HepG2 (cell line): ENCODE data around the gene TPRN. TPM values are rescaled to one million over a fixed set of nuclear protein-coding genes. Genes with fewer than 3 reads are reported as not detected.
A peak's percentile ranks its signal among the peaks of the same experiment; 100 is the strongest.

Experiments used
- EED ChIP-seq: sonication (generic); formaldehyde crosslinking; IDR thresholded peaks from 2 replicates; pipeline ENCODE4 v1.5.0; 2020; ENCODE audit warnings: mild to moderate bottlenecking, missing genetic modification reagents
- GABPB1 ChIP-seq: IDR thresholded peaks from 2 replicates; pipeline ENCODE4 v1.6.1; 2016; ENCODE audit warnings: mild to moderate bottlenecking, missing genetic modification reagents, moderate library complexity, missing compliant biosample characterization
- GATAD2A ChIP-seq: IDR thresholded peaks from 2 replicates; pipeline ENCODE4 v1.6.1; 2016
- HNRNPLL ChIP-seq: fragments of 200-400 bp; formaldehyde crosslinking; IDR thresholded peaks from 2 replicates; pipeline ENCODE4 v1.6.1; 2017; ENCODE audit warnings: mild to moderate bottlenecking, low read depth, low read length; ENCODE audit not compliant: poor library complexity, severe bottlenecking
- HOXA5 ChIP-seq: sonication (generic); formaldehyde crosslinking; IDR thresholded peaks from 2 replicates; pipeline ENCODE4 v1.4.0; 2020; ENCODE audit warnings: missing genetic modification reagents
- HOXA7 ChIP-seq: sonication (generic); formaldehyde crosslinking; IDR thresholded peaks from 2 replicates; pipeline ENCODE4 v1.8.1; 2022; ENCODE audit warnings: mild to moderate bottlenecking, missing genetic modification reagents, moderate library complexity
- IKZF5 ChIP-seq: IDR thresholded peaks from 2 replicates; pipeline ENCODE4 v1.6.1; 2018; ENCODE audit warnings: missing genetic modification reagents, mild to moderate bottlenecking, missing compliant biosample characterization
- KDM5A ChIP-seq: fragments of 200-600 bp; sonication (generic); IDR thresholded peaks from 2 replicates; pipeline ENCODE4 v1.7.0; 2018; ENCODE audit warnings: antibody characterized with exemption, mild to moderate bottlenecking, low read length, borderline replicate concordance
- NFIC ChIP-seq: IDR thresholded peaks from 2 replicates; pipeline ENCODE4 v1.6.1; 2012; ENCODE audit warnings: mild to moderate bottlenecking, low read length, inconsistent platforms
- PRPF4 ChIP-seq: fragments of 200-400 bp; formaldehyde crosslinking; IDR thresholded peaks from 2 replicates; pipeline ENCODE4 v1.6.1; 2016; ENCODE audit warnings: low read length, low read depth; ENCODE audit not compliant: poor library complexity, severe bottlenecking
- SP140L ChIP-seq: sonication (generic); formaldehyde crosslinking; IDR thresholded peaks from 2 replicates; pipeline ENCODE4 v1.4.0; 2020; ENCODE audit warnings: missing genetic modification reagents, borderline replicate concordance
- TCF7L2 ChIP-seq: IDR thresholded peaks from 2 replicates; pipeline ENCODE4 v1.6.1; 2011; ENCODE audit warnings: mild to moderate bottlenecking, low read depth, low read length, moderate library complexity
- TEF ChIP-seq: sonication (generic); formaldehyde crosslinking; IDR thresholded peaks from 2 replicates; pipeline ENCODE4 v1.5.0; 2020; ENCODE audit warnings: missing genetic modification reagents
- YY1 ChIP-seq: IDR thresholded peaks from 2 replicates; pipeline ENCODE4 v1.6.1; 2011; ENCODE audit warnings: low read length, low read depth, moderate library complexity, mild to moderate bottlenecking; ENCODE audit not compliant: insufficient read depth, insufficient replicate concordance
- ZBTB14 ChIP-seq: sonication (generic); formaldehyde crosslinking; IDR thresholded peaks from 2 replicates; pipeline ENCODE4 v1.4.0; 2020; ENCODE audit warnings: missing genetic modification reagents
- ZBTB7A ChIP-seq: sonication (generic); formaldehyde crosslinking; IDR thresholded peaks from 2 replicates; pipeline ENCODE4 v1.8.0; 2022; ENCODE audit warnings: mild to moderate bottlenecking, missing genetic modification reagents
- ZMAT3 ChIP-seq: sonication (generic); formaldehyde crosslinking; conservative IDR thresholded peaks from 2 replicates; pipeline ENCODE4 v1.7.0; 2021; ENCODE audit warnings: missing genetic modification reagents
- ZMYM3 ChIP-seq: sonication (generic); formaldehyde crosslinking; IDR thresholded peaks from 2 replicates; pipeline ENCODE4 v1.5.1; 2020; ENCODE audit warnings: mild to moderate bottlenecking, missing genetic modification reagents
- ZNF234 ChIP-seq: sonication (generic); formaldehyde crosslinking; conservative IDR thresholded peaks from 2 replicates; pipeline ENCODE4 v1.5.1; 2020; ENCODE audit warnings: mild to moderate bottlenecking, missing genetic modification reagents
- ZNF34 ChIP-seq: sonication (generic); formaldehyde crosslinking; IDR thresholded peaks from 2 replicates; pipeline ENCODE4 v1.4.0; 2020; ENCODE audit warnings: mild to moderate bottlenecking, missing genetic modification reagents, borderline replicate concordance
- ZNF451 ChIP-seq: sonication (generic); formaldehyde crosslinking; IDR thresholded peaks from 2 replicates; pipeline ENCODE4 v1.5.0; 2020; ENCODE audit warnings: mild to moderate bottlenecking, missing genetic modification reagents
- ZNF614 ChIP-seq: IDR thresholded peaks from 2 replicates; pipeline ENCODE4 v1.6.1; 2018; ENCODE audit warnings: missing biosample characterization, missing genetic modification reagents, inconsistent platforms, borderline replicate concordance
- ZNF652 ChIP-seq: IDR thresholded peaks from 2 replicates; pipeline ENCODE4 v1.6.1; 2016; ENCODE audit warnings: low read depth, borderline replicate concordance
- ZNF709 ChIP-seq: sonication (generic); formaldehyde crosslinking; IDR thresholded peaks from 2 replicates; pipeline ENCODE4 v1.5.0; 2020; ENCODE audit warnings: mild to moderate bottlenecking, missing genetic modification reagents
- ZNF746 ChIP-seq: sonication (generic); formaldehyde crosslinking; IDR thresholded peaks from 2 replicates; pipeline ENCODE4 v1.8.0; 2022; ENCODE audit warnings: mild to moderate bottlenecking, missing genetic modification reagents
- ZNF747 ChIP-seq: sonication (generic); formaldehyde crosslinking; IDR thresholded peaks from 2 replicates; pipeline ENCODE4 v1.8.1; 2023; ENCODE audit warnings: missing genetic modification reagents, mild to moderate bottlenecking, borderline replicate concordance
- ZNF776 ChIP-seq: sonication (generic); formaldehyde crosslinking; IDR thresholded peaks from 2 replicates; pipeline ENCODE4 v1.4.0; 2020; ENCODE audit warnings: mild to moderate bottlenecking, missing genetic modification reagents
- ZNF777 ChIP-seq: sonication (generic); formaldehyde crosslinking; IDR thresholded peaks from 2 replicates; pipeline ENCODE4 v1.4.0; 2020; ENCODE audit warnings: missing genetic modification reagents
- ZSCAN12 ChIP-seq: sonication (generic); formaldehyde crosslinking; IDR thresholded peaks from 2 replicates; pipeline ENCODE4 v1.9.0; 2021; ENCODE audit warnings: mild to moderate bottlenecking, missing genetic modification reagents
- polyA plus RNA-seq, 8 experiments: library from polyadenylated mRNA; depleted of rRNA in 3 of 8; stranded (reverse) in 7 of 8; unstranded in 1 of 8; fragments of >200 nt; fragmentation: Illumina TruSeq in 4 of 8; extraction: Trizol in 4 of 8; gene quantifications; 2 replicates each; pipeline versions ENCODE4 v1.2.1 to v1.2.3, GENCODE V29; 2011 to 2016; ENCODE audit warnings: low read depth in 4 of 8, missing spikeins in 1 of 8, mixed read lengths in 1 of 8; ENCODE audit not compliant: insufficient read depth in 1 of 8
- total RNA-seq, 5 experiments: library from RNA; depleted of rRNA; stranded (reverse); fragments of >200 nt; fragmentation: Illumina TruSeq; extraction: Trizol; gene quantifications; 2 replicates each; pipeline ENCODE4 v1.2.3, GENCODE V29; 2016; ENCODE audit warnings: low read depth in 1 of 5

TPRN gene
- total and polyA plus RNA-seq, 2 of the 13 experiments (the other 11 are each of a cell fraction or from before 2014, with no cell fraction given): 10.1 to 19.2 TPM

GRCh38 chr9:137229903-137230704, 29.6 kb upstream of the TPRN start (continued):
- no peak for TF ChIP-seq TEF
- peak; percentile 93 for TF ChIP-seq ZNF746
- TF ChIP-seq YY1: peak; percentile 31
- no peak for TF ChIP-seq ZNF652 (CRISPR knock-in tag)
- TF ChIP-seq ZNF747 (CRISPR knock-in tag): no peak
- TF ChIP-seq EED (CRISPR knock-in tag): no peak
- TF ChIP-seq ZMYM3 (CRISPR knock-in tag): 0 out of 2 replicates have a peak, but pooled peaks have one; percentile 22
- TF ChIP-seq IKZF5 (CRISPR knock-in tag): 0 out of 2 replicates have a peak, but pooled peaks have one; percentile 30
- TF ChIP-seq ZNF777 (CRISPR knock-in tag): peak; percentile 59; the same call in 1 of the 2 replicates
- peak; percentile 67; the same call in 1 of the 2 replicates for TF ChIP-seq ZNF614 (CRISPR knock-in tag)
- TF ChIP-seq HNRNPLL: peak; percentile 29
- no peak for TF ChIP-seq ZSCAN12 (CRISPR knock-in tag)
- no peak for TF ChIP-seq ZNF709 (CRISPR knock-in tag)
- 0 out of 2 replicates have a peak, but pooled peaks have one; percentile 26 for TF ChIP-seq ZBTB7A (CRISPR knock-in tag)
- 0 out of 2 replicates have a peak, but pooled peaks have one; percentile 53 for TF ChIP-seq ZNF234 (CRISPR knock-in tag)
- TF ChIP-seq SP140L: no peak
- TF ChIP-seq TCF7L2: no peak
- peak; percentile 63; the same call in 1 of the 2 replicates for TF ChIP-seq ZNF451 (CRISPR knock-in tag)
- peak; percentile 46; the same call in 1 of the 2 replicates for TF ChIP-seq ZMAT3 (CRISPR knock-in tag)
- TF ChIP-seq ZNF34 (CRISPR knock-in tag): peak; percentile 72; the same call in 1 of the 2 replicates
- no peak for TF ChIP-seq HOXA5 (CRISPR knock-in tag)
- 0 out of 2 replicates have a peak, but pooled peaks have one; percentile 35 for TF ChIP-seq ZBTB14 (CRISPR knock-in tag)
- TF ChIP-seq HOXA7 (CRISPR knock-in tag): no peak
- 0 out of 2 replicates have a peak, but pooled peaks have one; percentile 64 for TF ChIP-seq ZNF776 (CRISPR knock-in tag)
- TF ChIP-seq PRPF4: no peak
- TF ChIP-seq NFIC: no peak
- TF ChIP-seq GABPB1 (CRISPR knock-in tag): peak; percentile 95
- TF ChIP-seq KDM5A: no peak
- 0 out of 2 replicates have a peak, but pooled peaks have one; percentile 6 for TF ChIP-seq GATAD2A
